GM19023 (cell line): ENCODE measurements around the gene SORCS2.

Experiments
- ATAC-seq: cut with Tn5 transposase; IDR thresholded peaks from one replicate; pipeline ENCODE4 v1.9.1; 2021; ENCODE audit warnings: mild to moderate bottlenecking, moderate library complexity; ENCODE audit not compliant: unreplicated experiment

SORCS2 gene

GRCh38 chr4:7746351-7747061, 554.2 kb downstream of the SORCS2 start:
- no peak for ATAC-seq

- ATAC-seq, result no peak
Observed at GRCh38 chr4:7747062-7747385, 554.7 kb downstream of the SORCS2 start.

DNA sequence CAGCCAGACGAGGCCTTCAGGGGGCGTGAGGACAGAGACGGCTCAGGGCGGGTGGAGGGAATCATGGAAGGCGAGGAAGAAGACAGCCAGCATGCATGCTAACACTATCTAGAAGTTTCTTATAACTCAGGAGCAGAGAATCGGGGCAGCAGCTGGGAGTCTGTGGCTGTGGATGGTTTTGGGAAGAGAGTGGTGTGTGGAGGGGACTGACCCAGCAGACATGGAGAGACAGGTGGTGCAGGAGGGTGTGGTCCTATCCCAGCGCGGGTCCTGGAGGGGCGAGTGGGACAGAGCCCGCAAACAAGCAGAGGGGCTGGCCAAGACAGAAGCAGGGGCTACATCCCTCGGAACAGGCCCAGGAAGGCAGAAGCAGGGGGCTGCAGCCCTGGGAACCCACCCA, 555.2 kb downstream of the SORCS2 start:
- no peak for ATAC-seq

- no peak for ATAC-seq
Observed at GRCh38 chr4:7750523-7750922, 558.2 kb downstream of the SORCS2 start.

- ATAC-seq, result no peak
Observed at GRCh38 chr4:7750972-7751371, 558.6 kb downstream of the SORCS2 start.

DNA sequence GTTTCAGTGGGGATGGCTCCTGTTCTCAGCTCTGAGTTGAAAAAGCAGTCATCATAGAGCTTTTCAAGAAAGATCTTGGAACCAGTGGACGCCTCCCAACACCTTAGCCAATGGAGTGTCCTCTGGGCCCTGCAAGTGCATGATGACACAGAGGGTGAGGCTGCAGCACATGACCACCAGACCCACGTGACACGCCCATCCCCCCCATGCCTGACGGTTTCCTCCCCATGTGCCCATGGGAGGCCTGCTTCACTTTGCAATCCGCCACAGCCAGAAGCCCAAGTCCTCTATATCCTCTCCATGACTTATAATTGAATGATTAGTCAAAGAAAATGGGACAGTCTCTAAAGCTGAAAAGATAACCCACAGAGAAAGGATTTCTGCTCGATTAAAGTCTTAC, 560.3 kb downstream of the SORCS2 start:
- ATAC-seq, result no peak

DNA sequence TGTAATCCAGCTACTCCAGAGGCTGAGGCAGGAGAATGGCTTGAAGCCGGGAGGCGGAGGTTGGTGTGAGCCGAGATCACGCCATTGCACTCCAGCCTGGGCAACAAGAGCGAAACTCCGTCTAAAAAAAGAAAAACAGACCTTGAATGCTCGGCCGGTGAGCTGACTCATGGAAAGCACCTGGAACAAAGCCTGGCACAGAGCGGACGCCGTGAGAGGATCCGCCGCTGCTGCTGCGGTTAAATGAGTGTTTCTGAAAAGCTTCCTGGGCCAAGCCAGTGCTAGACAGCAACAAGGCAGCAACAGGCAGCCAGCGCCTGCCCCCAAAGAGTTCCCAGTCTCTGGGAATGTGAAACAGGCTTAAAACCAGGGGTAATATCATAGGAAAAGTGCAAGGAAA, 560.9 kb downstream of the SORCS2 start:
- no peak for ATAC-seq

GRCh38 chr4:7753931-7754465, 561.7 kb downstream of the SORCS2 start:
- ATAC-seq, result no peak

- no peak for ATAC-seq
Observed at GRCh38 chr4:7754565-7755262, 562.4 kb downstream of the SORCS2 start.

GRCh38 chr4:7755561-7755960, 563.2 kb downstream of the SORCS2 start:
- no peak for ATAC-seq

- no peak for ATAC-seq
Observed at GRCh38 chr4:7756071-7756470, 563.7 kb downstream of the SORCS2 start.

DNA sequence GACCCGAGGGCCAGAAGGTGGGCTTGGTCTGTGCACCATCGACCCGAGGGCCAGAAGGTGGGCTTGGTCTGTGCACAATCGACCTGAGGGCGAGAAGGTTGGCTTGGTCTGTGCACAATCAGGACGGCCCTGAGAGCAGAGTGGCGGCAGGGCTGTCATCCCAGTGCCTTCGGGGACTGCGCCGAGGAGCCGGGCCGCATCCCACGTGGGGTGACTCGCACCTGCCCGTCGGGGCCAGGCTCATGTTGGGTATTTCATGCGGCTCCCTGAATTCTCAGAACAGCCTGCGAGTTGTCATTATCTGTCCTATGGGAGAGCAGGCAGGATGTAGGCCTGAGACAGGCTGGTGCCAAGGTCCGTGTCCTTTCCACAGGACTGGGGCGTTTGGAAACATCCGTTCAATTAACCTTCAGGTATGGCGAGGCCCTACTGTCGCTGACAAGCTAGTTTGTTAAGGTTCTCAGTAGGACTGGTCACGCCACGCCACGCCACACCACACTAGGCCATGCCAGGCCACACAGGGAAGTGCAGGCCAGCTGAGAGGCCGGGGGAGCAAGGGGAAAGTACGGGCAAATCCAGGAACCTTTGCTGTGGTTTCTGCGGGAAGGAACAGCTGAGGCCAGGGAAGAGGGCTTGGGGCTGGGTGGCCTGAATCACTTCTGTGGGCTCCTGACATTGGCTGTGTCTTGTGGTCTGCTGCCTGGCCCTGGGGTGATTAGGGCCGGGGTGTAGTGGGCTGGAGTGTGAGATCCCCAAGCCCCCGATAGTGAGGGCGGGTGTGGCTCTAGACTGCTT, 564.4 kb downstream of the SORCS2 start:
- no peak for ATAC-seq

DNA sequence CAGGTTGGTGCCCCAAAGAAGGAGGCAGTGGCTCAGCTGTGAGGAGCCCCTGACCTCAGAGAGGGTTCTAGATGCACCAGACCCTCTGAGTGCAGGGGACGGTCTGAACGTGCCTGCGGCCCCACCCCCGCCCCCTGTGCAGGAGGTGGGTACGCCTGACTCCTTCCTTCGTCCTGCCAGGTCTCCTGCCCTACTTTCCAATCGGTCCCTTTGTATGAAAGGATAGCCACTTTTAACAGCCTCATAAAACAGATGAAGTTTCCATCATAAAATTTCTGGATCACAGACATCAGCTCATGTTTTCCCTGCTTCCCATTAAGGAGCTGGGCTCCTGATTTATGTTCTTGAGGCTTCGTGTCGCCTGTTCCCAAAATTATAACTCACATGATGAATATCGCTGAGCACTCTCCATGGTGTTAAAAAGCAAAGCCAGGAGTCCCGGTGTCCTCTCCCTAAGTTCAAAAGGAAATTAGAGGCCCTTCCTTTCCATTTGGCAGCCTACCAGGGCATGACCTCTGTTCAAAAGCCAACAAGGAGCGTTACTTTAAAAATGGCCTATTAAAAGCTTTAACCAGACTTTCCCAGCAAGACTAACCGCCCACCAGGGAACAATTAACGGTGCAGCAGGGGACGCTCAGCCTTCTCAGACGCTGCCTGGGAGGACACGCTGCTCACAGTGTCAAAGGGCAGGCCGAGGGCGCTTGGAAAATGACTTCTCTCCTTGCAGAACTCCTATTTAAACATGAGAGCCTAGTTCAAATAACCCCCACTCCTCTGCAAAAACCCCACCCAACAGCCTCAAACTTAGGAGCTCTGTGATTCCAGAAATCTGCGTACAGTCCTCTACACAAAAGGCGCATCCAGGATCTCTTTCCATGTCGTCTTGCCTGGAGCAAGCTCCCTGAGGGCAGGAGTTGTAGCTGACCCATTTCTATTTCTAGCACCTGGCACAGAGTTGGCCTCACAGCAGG, 565.4 kb downstream of the SORCS2 start:
- ATAC-seq, result no peak

GRCh38 chr4:7758476-7758875, 566.1 kb downstream of the SORCS2 start:
- ATAC-seq, result no peak

DNA sequence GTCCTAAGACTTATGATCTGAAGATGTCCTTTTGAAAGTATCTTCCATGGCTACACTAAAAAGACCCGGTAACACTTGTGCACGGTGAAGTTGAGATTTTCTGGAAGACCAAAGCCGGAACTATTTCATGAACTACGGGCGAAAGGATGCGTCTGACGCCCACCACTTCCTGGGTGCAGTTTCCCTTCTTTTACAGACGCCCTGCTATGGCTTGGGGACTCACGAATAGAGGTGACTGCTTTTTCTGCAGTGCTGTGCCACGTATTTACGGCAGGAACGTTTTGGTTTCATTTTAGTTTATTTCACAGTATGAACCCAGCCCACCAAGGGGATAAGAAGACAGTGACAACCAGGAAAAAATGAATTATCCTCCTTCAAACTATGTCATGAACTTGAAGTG, 566.9 kb downstream of the SORCS2 start:
- ATAC-seq, result no peak

DNA sequence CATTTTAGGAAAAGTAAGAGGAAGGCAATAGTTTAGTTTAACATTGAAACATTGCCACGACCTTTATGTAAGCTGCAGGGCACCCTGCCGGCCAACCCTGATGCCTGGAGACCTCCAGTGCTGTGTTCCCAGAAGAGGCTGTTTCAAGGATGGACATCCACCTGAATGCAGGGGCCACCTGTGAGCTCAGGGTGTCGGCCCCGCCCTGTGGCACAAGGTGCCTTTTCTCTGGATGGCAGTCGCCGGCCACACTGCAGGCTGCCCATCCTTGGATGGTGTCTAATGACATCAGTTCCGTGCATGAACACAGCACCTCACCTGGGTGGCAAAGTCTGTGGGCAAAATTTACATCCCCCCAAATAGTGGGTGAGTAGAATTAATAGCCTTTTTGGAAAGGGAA, 567.3 kb downstream of the SORCS2 start:
- ATAC-seq, result no peak

- no peak for ATAC-seq
Observed at GRCh38 chr4:7760228-7760627, 567.9 kb downstream of the SORCS2 start.

DNA sequence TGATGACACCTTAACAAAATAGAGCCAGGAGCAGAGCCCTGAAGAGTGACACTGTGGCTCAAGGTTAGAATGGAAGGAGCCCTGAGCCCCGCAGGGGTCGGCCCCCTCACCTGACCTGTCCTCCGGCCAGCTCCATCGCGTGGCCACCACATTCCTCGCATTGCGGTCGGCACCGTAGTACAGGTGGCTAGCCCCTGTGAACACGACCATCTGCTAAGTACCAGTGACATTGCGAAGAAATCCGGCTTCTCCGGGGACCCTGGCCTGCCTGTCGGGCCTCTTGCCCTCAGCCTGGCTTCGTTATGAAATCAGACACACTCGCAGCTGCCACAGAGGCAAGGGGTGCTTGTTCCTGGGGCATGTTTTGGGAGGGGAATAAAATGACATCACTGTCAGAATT, 568.4 kb downstream of the SORCS2 start:
- no peak for ATAC-seq

DNA sequence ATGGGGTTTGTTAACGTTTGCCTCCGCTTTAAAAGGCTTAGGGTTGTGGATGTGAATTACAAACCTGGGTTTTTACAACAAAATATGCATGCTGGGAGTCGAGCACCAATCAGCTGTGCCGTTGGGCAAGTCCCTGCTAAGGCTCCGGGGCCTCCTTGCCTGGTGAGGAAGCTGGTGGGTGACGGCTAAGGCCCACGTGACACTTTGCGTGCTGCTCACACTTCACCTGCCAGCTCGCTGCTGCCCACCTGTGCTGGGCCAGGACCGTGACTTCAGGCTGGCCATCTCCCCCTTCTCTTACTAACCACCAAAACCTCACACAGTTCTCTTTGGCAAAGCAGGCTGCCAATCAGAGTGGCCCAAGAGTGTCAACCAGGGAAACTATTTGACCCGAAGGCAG, 569.0 kb downstream of the SORCS2 start:
- peak; percentile 8 for ATAC-seq

- ATAC-seq, result peak; percentile 72
Observed at GRCh38 chr4:7761720-7762119, 569.4 kb downstream of the SORCS2 start.
